ENCODE data around the gene ANKRD23. TPM values are rescaled to one million over a fixed set of nuclear protein-coding genes. Genes with fewer than 3 reads are reported as not detected.
A peak's percentile ranks its signal among the peaks of the same experiment; 100 is the strongest.

ANKRD23 gene
- total and polyA plus RNA-seq, 2 of the 13 experiments (the other 11 are each of a cell fraction or from before 2014, with no cell fraction given), result 1.5 to 1.6 TPM

DNA sequence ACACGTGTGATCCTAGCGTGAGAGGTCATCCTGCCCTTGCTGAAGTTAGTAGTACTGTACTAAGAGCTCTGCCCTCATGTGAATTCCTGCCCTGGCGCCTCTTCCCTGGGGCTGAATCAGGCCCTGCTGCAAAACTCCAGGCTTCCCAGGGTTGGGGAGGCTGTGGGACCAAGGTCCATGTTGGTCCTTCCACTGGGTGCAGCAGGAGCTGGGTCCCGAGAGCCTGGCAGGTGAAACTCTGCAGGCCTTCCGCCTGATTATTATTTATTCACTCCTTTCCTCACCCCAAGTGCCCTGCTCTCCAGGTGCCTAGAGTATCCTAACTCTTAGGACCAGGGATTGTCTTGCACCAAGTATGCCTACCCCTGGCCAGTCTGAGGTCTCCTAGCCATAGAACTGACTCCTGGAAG is 33.0 kb downstream of the ANKRD23 start (continued):
- no peak for TF ChIP-seq ZNF614 (CRISPR knock-in tag; IDR thresholded peaks at IDR 0.05; ENCODE audit: borderline replicate concordance)
- TF ChIP-seq MBD4 (IDR thresholded peaks at IDR 0.05; ENCODE audit: borderline replicate concordance, low read length), result no peak
- no peak for TF ChIP-seq KAT2B (IDR thresholded peaks at IDR 0.05; ENCODE audit: borderline replicate concordance, low read depth, low read length)
- TF ChIP-seq BCLAF1 (IDR thresholded peaks at IDR 0.05), result no peak
- TF ChIP-seq ZNF460 (CRISPR knock-in tag; IDR thresholded peaks at IDR 0.05; ENCODE audit: borderline replicate concordance), result no peak; the same call in 1 of the 2 replicates
- TF ChIP-seq PCBP1 (IDR thresholded peaks at IDR 0.05; ENCODE audit: borderline replicate concordance, low read depth, low read length), result no peak
- TF ChIP-seq XBP1 (CRISPR knock-in tag; IDR thresholded peaks at IDR 0.05), result no peak
- TF ChIP-seq HOXA3 (CRISPR knock-in tag; IDR thresholded peaks at IDR 0.05), result peak; percentile 37; the same call in 1 of the 2 replicates
- TF ChIP-seq ARNT (IDR thresholded peaks at IDR 0.05), result no peak
- no peak; the same call in 1 of the 2 replicates for TF ChIP-seq HMG20B (CRISPR knock-in tag; conservative IDR thresholded peaks at IDR 0.05)
- no peak for TF ChIP-seq KLF12 (CRISPR knock-in tag; IDR thresholded peaks at IDR 0.05; ENCODE audit: borderline replicate concordance)
- no peak for TF ChIP-seq KMT2A (CRISPR knock-in tag; IDR thresholded peaks at IDR 0.05)
- no peak for TF ChIP-seq NR0B2 (CRISPR knock-in tag; IDR thresholded peaks at IDR 0.05)
- no peak for TF ChIP-seq RCOR2 (CRISPR knock-in tag; IDR thresholded peaks at IDR 0.05)
- peak; percentile 80 for TF ChIP-seq XRCC5 (optimal IDR thresholded peaks at IDR 0.05; ENCODE audit: low read length)
- no peak for TF ChIP-seq ZFP1 (CRISPR knock-in tag; IDR thresholded peaks at IDR 0.05)
- peak; percentile 60; the same call in 1 of the 2 replicates for TF ChIP-seq ERF (CRISPR knock-in tag; IDR thresholded peaks at IDR 0.05)
- no peak for TF ChIP-seq NFE2L2 (IDR thresholded peaks at IDR 0.05; ENCODE audit: low read length)
- no peak for TF ChIP-seq ETS1 (CRISPR knock-in tag; IDR thresholded peaks at IDR 0.05)
- TF ChIP-seq LRRFIP1 (CRISPR knock-in tag; conservative IDR thresholded peaks at IDR 0.05), result no peak
- no peak for TF ChIP-seq SRY (CRISPR knock-in tag; IDR thresholded peaks at IDR 0.05)
- TF ChIP-seq ZNF317 (CRISPR knock-in tag; IDR thresholded peaks at IDR 0.05), result 0 out of 2 replicates have a peak, but pooled peaks have one; percentile 37
- TF ChIP-seq GATA4 (IDR thresholded peaks at IDR 0.05; ENCODE audit: borderline replicate concordance, low read depth), result no peak
- TF ChIP-seq NFYC (CRISPR knock-in tag; IDR thresholded peaks at IDR 0.05), result no peak
- no peak for TF ChIP-seq POLR2A (IDR thresholded peaks at IDR 0.05; ENCODE audit: insufficient read depth in 1 of 2, low read depth in 2 of 2, low read length in 2 of 2)
- TF ChIP-seq MED13 (CRISPR knock-in tag; IDR thresholded peaks at IDR 0.05), result no peak
- no peak for TF ChIP-seq ZNF672 (CRISPR knock-in tag; IDR thresholded peaks at IDR 0.05)

All from HepG2 (cell line).